Neutrophil (primary cell): ENCODE measurements around the gene TMC3.
A peak's percentile ranks its signal among the peaks of the same experiment; 100 is the strongest.

Experiments
- H3K27ac ChIP-seq: fragments of 200-600 bp; sonication (generic); 2 replicates; pipeline ENCODE4 v1.5.1; 2016; ENCODE audit warnings: mild to moderate bottlenecking, moderate library complexity
- H3K27me3 ChIP-seq: fragments of 200-600 bp; sonication (generic); 2 replicates; pipeline ENCODE4 v1.6.0; 2016; ENCODE audit warnings: mild to moderate bottlenecking
- H3K36me3 ChIP-seq: fragments of 200-600 bp; sonication (generic); 2 replicates; pipeline ENCODE4 v1.5.1; 2017
- H3K4me1 ChIP-seq, 2 experiments: fragments of 200-600 bp in 1 of 2; sonication (generic) in 1 of 2; 1 replicate in 1 of 2; 2 replicates in 1 of 2; pipeline versions ENCODE4 v1.5.1 to v1.6.1; 2013 to 2016; ENCODE audit warnings: low read depth in 1 of 2, low read length in 1 of 2, mild to moderate bottlenecking in 1 of 2, moderate library complexity in 1 of 2; ENCODE audit not compliant: control insufficient read depth in 1 of 2, insufficient read depth in 1 of 2
- H3K4me3 ChIP-seq, 2 experiments: fragments of 200-600 bp in 1 of 2; sonication (generic) in 1 of 2; 1 replicate in 1 of 2; 2 replicates in 1 of 2; pipeline ENCODE4 v1.5.1; 2013 to 2016; ENCODE audit warnings: low read depth in 1 of 2, low read length in 1 of 2, mild to moderate bottlenecking in 1 of 2, moderate library complexity in 1 of 2
- H3K9me3 ChIP-seq: fragments of 200-600 bp; sonication (generic); 2 replicates; pipeline ENCODE4 v1.5.1; 2016
- CTCF ChIP-seq: fragments of 200-600 bp; sonication (generic); IDR thresholded peaks from 2 replicates; pipeline ENCODE4 v1.5.1; 2016; ENCODE audit warnings: antibody characterized with exemption

TMC3 gene

GRCh38 chr15:81338170-81339007 is 35.6 kb downstream of the TMC3 start:
- no peak for TF ChIP-seq CTCF
- Histone ChIP-seq H3K9me3 (no peaks in the 10 kb centered on the region), H3K36me3 (peaks cover 13% of the 10 kb centered on the region), H3K4me1 (peaks cover 10 to 16% of the 10 kb centered on the region in 2 experiments), H3K4me3 (no peak overlapping the region), H3K27me3 (no peaks in the 10 kb centered on the region), H3K27ac (peak overlapping the region; percentile 23)

GRCh38 chr15:81337713-81338157 is 36.3 kb downstream of the TMC3 start:
- H3K27me3 ChIP-seq, result no peaks in the 10 kb centered on the region
- TF ChIP-seq CTCF, result no peak
- no peaks in the 10 kb centered on the region for H3K9me3 ChIP-seq
- peaks cover 20% of the 10 kb centered on the region for H3K36me3 ChIP-seq
- H3K4me3 ChIP-seq, result no peak overlapping the region
- H3K27ac ChIP-seq, result no peak overlapping the region
- peaks cover 10 to 16% of the 10 kb centered on the region in 2 experiments for H3K4me1 ChIP-seq

DNA sequence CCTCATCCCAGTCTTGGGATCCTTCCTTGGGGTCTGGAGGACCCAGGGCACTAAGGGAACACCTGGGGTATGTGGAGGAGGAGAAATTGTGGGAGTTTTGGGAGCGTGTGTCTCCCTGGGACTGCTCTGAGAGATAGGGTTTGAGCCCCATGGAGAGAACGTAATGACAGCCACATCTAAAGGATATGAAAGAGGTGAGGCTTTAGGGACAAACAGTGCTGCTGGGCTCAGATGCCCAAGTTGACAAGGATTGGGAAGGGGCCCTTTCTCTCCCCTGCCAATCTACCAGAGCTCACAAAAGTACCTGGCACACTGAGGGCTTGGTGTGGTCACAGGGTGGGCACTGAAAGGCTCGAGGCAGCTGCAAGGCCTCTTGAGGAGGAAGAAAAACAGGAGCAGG is 36.8 kb downstream of the TMC3 start:
- no peaks in the 10 kb centered on the region for H3K27me3 ChIP-seq
- H3K36me3 ChIP-seq, result peaks cover 21% of the 10 kb centered on the region
- no peak for TF ChIP-seq CTCF
- no peak overlapping the region for H3K27ac ChIP-seq
- peaks cover 10 to 16% of the 10 kb centered on the region in 2 experiments for H3K4me1 ChIP-seq
- no peaks in the 10 kb centered on the region for H3K9me3 ChIP-seq
- no peak overlapping the region for H3K4me3 ChIP-seq

GRCh38 chr15:81336568-81336967 is 37.4 kb downstream of the TMC3 start:
- Histone ChIP-seq H3K9me3 (no peaks in the 10 kb centered on the region), H3K4me3 (no peak overlapping the region), H3K27ac (no peak overlapping the region), H3K36me3 (peaks cover 20% of the 10 kb centered on the region), H3K27me3 (no peaks in the 10 kb centered on the region), H3K4me1 (peaks cover 10 to 16% of the 10 kb centered on the region in 2 experiments)
- no peak for TF ChIP-seq CTCF

DNA sequence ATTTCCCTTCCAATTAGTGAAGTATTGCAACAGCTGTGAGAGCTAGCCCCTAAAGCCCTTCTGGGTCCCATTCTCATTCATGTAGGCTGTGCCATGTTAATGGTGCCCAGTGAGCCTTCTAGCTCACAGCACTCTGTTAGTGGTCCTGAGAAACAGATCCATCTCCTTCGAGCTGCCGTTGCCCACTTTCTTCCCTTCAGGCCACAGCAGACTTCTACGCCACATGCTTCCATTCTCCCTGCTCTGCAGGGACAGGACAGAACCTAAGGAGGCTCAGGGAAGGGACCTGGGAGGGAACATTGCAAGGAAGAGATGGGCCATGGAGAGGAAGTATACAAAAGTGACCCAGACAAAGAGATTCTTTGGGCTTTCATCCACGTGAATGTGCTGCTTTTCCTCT is 38.4 kb downstream of the TMC3 start:
- Histone ChIP-seq H3K27me3 (no peaks in the 10 kb centered on the region), H3K4me1 (peaks cover 10 to 16% of the 10 kb centered on the region in 2 experiments), H3K9me3 (no peaks in the 10 kb centered on the region), H3K27ac (no peak overlapping the region), H3K4me3 (no peak overlapping the region), H3K36me3 (peaks cover 15% of the 10 kb centered on the region)
- TF ChIP-seq CTCF, result no peak
